GM12892 (cell line): ENCODE data around the gene MYCBP2.
"Not testable (repeated sequence)": the region's sequence is repeated elsewhere in the genome, so short reads cannot be mapped to it uniquely, and the experiment has no call there.

Experiments used
- DNase-seq: peaks from one replicate; pipeline ENCODE4 v3.0.0; 2011; ENCODE audit not compliant: insufficient read length
- FAIRE-seq: peaks from 2 replicates; lab custom pipeline; 2011; peaks lifted over from hg19 to GRCh38; lab: Jason Lieb, UNC
- POLR2A ChIP-seq: IDR thresholded peaks from 2 replicates; pipeline ENCODE4 v1.6.1; 2011; ENCODE audit warnings: low read depth, low read length, control low read depth
- POLR2AphosphoS5 ChIP-seq: IDR thresholded peaks from 2 replicates; pipeline ENCODE4 v1.6.1; 2011; ENCODE audit warnings: low read depth, low read length, control low read depth
- TAF1 ChIP-seq: IDR thresholded peaks from 2 replicates; pipeline ENCODE4 v1.6.1; 2011; ENCODE audit warnings: low read depth, mild to moderate bottlenecking, control low read depth, low read length, borderline replicate concordance

MYCBP2 gene

GRCh38 chr13:77285098-77285497, 41.8 kb downstream of the MYCBP2 start:
- DNase-seq (no peak), FAIRE-seq (no peak)

GRCh38 chr13:77274126-77274525, 52.8 kb downstream of the MYCBP2 start:
- no peak for DNase-seq
- TF ChIP-seq TAF1 (no peak), POLR2AphosphoS5 (no peak), POLR2A (no peak)
- no peak for FAIRE-seq

More at GRCh38 chr13:77285098-77285497, 41.8 kb downstream of the MYCBP2 start:
- TF ChIP-seq POLR2A (no peak), POLR2AphosphoS5 (no peak), TAF1 (no peak)

- TF ChIP-seq POLR2AphosphoS5, result no peak
- TF ChIP-seq POLR2A, result no peak
- no peak for TF ChIP-seq TAF1
- DNase-seq (no peak), FAIRE-seq (no peak)
Measured at GRCh38 chr13:77269141-77269540, 57.8 kb downstream of the MYCBP2 start.

GRCh38 chr13:77267362-77267761, 59.5 kb downstream of the MYCBP2 start:
- DNase-seq, result no peak
- FAIRE-seq, result no peak
- TF ChIP-seq POLR2AphosphoS5 (no peak), TAF1 (no peak), POLR2A (no peak)

GRCh38 chr13:77265336-77265735, 61.6 kb downstream of the MYCBP2 start:
- TF ChIP-seq TAF1 (no peak), POLR2A (no peak), POLR2AphosphoS5 (no peak)
- DNase-seq (no peak), FAIRE-seq (no peak)

GRCh38 chr13:77262198-77262597, 64.7 kb downstream of the MYCBP2 start:
- no peak for TF ChIP-seq POLR2AphosphoS5
- no peak for TF ChIP-seq TAF1
- TF ChIP-seq POLR2A, result no peak
- FAIRE-seq, result no peak
- no peak for DNase-seq

GRCh38 chr13:77250975-77251374, 75.9 kb downstream of the MYCBP2 start:
- TF ChIP-seq POLR2A (no peak), TAF1 (no peak), POLR2AphosphoS5 (no peak)
- DNase-seq (no peak), FAIRE-seq (no peak)

GRCh38 chr13:77245224-77245623, 81.7 kb downstream of the MYCBP2 start:
- not testable (repeated sequence) for DNase-seq, FAIRE-seq

- FAIRE-seq (no peak), DNase-seq (no peak)
- TF ChIP-seq POLR2A, result no peak
- TF ChIP-seq POLR2AphosphoS5, result no peak
- TF ChIP-seq TAF1, result no peak
Measured at GRCh38 chr13:77239312-77239711, 87.6 kb downstream of the MYCBP2 start.

GRCh38 chr13:77235456-77236022, 91.4 kb downstream of the MYCBP2 start:
- TF ChIP-seq POLR2AphosphoS5 (no peak), POLR2A (no peak), TAF1 (no peak)
- DNase-seq (no peak), FAIRE-seq (peak; percentile 33)

GRCh38 chr13:77233159-77233558, 93.7 kb downstream of the MYCBP2 start:
- no peak for DNase-seq
- no peak for FAIRE-seq
- TF ChIP-seq TAF1, result no peak
- TF ChIP-seq POLR2A, result no peak

- FAIRE-seq, result no peak
- TF ChIP-seq POLR2AphosphoS5, result no peak
- TF ChIP-seq TAF1, result no peak
- TF ChIP-seq POLR2A, result no peak
Measured at GRCh38 chr13:77230560-77230959, 96.3 kb downstream of the MYCBP2 start.

GRCh38 chr13:77225946-77226345, 100.9 kb downstream of the MYCBP2 start:
- TF ChIP-seq TAF1, result no peak
- DNase-seq (no peak), FAIRE-seq (peak; percentile 70)

More at GRCh38 chr13:77230560-77230959, 96.3 kb downstream of the MYCBP2 start:
- DNase-seq, result no peak
